HEK293 (cell line): ENCODE results near the gene WASF3.

Source experiments
- CTCF ChIA-PET: fragments of 350-600 bp; formaldehyde crosslinking; extraction: SDS; loops from one replicate; lab custom pipeline; 2021; ENCODE audit warnings: antibody characterized with exemption; lab: Yijun Ruan, JAX
- POLR2A ChIA-PET: fragments of 300-600 bp; formaldehyde crosslinking; extraction: SDS; loops from one replicate; lab custom pipeline; 2020; ENCODE audit warnings: antibody characterized with exemption, inconsistent platforms; lab: Yijun Ruan, JAX
- H3K27ac ChIP-seq: fragments of 200-500 bp; sonication (Bioruptor generic); 2 replicates; pipeline ENCODE4 v1.5.1; 2014; ENCODE audit warnings: low read depth, low read length, control low read depth, inconsistent platforms; ENCODE audit errors: extremely low read depth
- H3K36me3 ChIP-seq, 2 experiments: fragments of 200-500 bp in 1 of 2; sonication (Bioruptor generic) in 1 of 2; 1 replicate in 1 of 2; 2 replicates in 1 of 2; pipeline ENCODE4 v1.5.1; 2014 to 2017; ENCODE audit warnings: inconsistent platforms in 2 of 2, low read length in 2 of 2; ENCODE audit not compliant: control insufficient read depth in 2 of 2, insufficient read depth in 1 of 2
- H3K4me1 ChIP-seq: fragments of 200-500 bp; sonication (Bioruptor generic); 2 replicates; pipeline ENCODE4 v1.5.1; 2014; ENCODE audit warnings: mild to moderate bottlenecking, low read length, inconsistent platforms; ENCODE audit not compliant: control insufficient read depth, insufficient read depth
- H3K4me3 ChIP-seq: 2 replicates; pipeline ENCODE4 v1.5.1; 2011; ENCODE audit warnings: low read depth, mild to moderate bottlenecking, control low read depth, low read length, moderate library complexity
- H3K9me3 ChIP-seq: fragments of 200-500 bp; sonication (Bioruptor generic); 2 replicates; pipeline ENCODE4 v1.5.1; 2014; ENCODE audit warnings: low read depth, low read length, inconsistent platforms; ENCODE audit not compliant: control insufficient read depth, insufficient read depth
- BCL11A ChIP-seq: fragments of 450-650 bp; formaldehyde crosslinking; IDR thresholded peaks from 2 replicates; pipeline ENCODE4 v1.5.1; 2016; ENCODE audit warnings: low read depth, missing biosample characterization, missing genetic modification characterization
- GLI4 ChIP-seq: fragments of 450-650 bp; formaldehyde crosslinking; IDR thresholded peaks from 2 replicates; pipeline ENCODE4 v1.5.1; 2016; ENCODE audit warnings: missing biosample characterization, missing genetic modification characterization
- HOXC10 ChIP-seq: sonication (generic); formaldehyde crosslinking; IDR thresholded peaks from 2 replicates; pipeline ENCODE4 v1.8.1; 2023; ENCODE audit warnings: mild to moderate bottlenecking, missing genetic modification reagents
- IKZF3 ChIP-seq: fragments of 450-650 bp; IDR thresholded peaks from 2 replicates; pipeline ENCODE4 v1.5.0; 2018; ENCODE audit warnings: missing biosample characterization, mild to moderate bottlenecking, missing genetic modification characterization, moderate library complexity
- INSM2 ChIP-seq: fragments of 450-650 bp; formaldehyde crosslinking; IDR thresholded peaks from 2 replicates; pipeline ENCODE4 v1.5.1; 2016; ENCODE audit warnings: missing biosample characterization, missing genetic modification characterization
- KLF10 ChIP-seq: fragments of 450-650 bp; IDR thresholded peaks from 2 replicates; pipeline ENCODE4 v1.5.1; 2018; ENCODE audit warnings: missing biosample characterization, mild to moderate bottlenecking, missing genetic modification characterization
- KLF17 ChIP-seq: fragments of 450-650 bp; formaldehyde crosslinking; IDR thresholded peaks from 2 replicates; pipeline ENCODE4 v1.5.1; 2016; ENCODE audit warnings: missing biosample characterization, missing genetic modification characterization
- KLF8 ChIP-seq: fragments of 450-650 bp; formaldehyde crosslinking; IDR thresholded peaks from 2 replicates; pipeline ENCODE4 v1.5.1; 2016; ENCODE audit warnings: missing biosample characterization, missing genetic modification characterization
- MYNN ChIP-seq: fragments of 450-650 bp; formaldehyde crosslinking; IDR thresholded peaks from 2 replicates; pipeline ENCODE4 v1.5.1; 2016; ENCODE audit warnings: missing biosample characterization, missing genetic modification characterization, borderline replicate concordance
- REPIN1 ChIP-seq: fragments of 450-650 bp; formaldehyde crosslinking; IDR thresholded peaks from 2 replicates; pipeline ENCODE4 v1.5.1; 2017; ENCODE audit warnings: missing biosample characterization, missing genetic modification characterization, low read depth
- SETDB1 ChIP-seq: IDR thresholded peaks from one replicate; pipeline ENCODE4 v1.6.1; 2017; ENCODE audit warnings: mild to moderate bottlenecking, low read length, moderate library complexity, mixed read lengths; ENCODE audit not compliant: insufficient read length
- ZBTB1 ChIP-seq: fragments of 450-650 bp; formaldehyde crosslinking; IDR thresholded peaks from 2 replicates; pipeline ENCODE4 v1.5.1; 2016; ENCODE audit warnings: missing biosample characterization, missing genetic modification characterization
- ZBTB21 ChIP-seq: fragments of 450-650 bp; formaldehyde crosslinking; IDR thresholded peaks from 2 replicates; pipeline ENCODE4 v1.5.1; 2017; ENCODE audit warnings: missing biosample characterization, missing genetic modification characterization
- ZFP3 ChIP-seq: fragments of 450-650 bp; formaldehyde crosslinking; IDR thresholded peaks from 2 replicates; pipeline ENCODE4 v1.5.1; 2016; ENCODE audit warnings: low read depth, missing biosample characterization, missing genetic modification characterization
- ZFP69B ChIP-seq: fragments of 450-650 bp; formaldehyde crosslinking; IDR thresholded peaks from 2 replicates; pipeline ENCODE4 v1.5.1; 2016; ENCODE audit warnings: missing biosample characterization, missing genetic modification characterization
- ZNF121 ChIP-seq: fragments of 450-650 bp; formaldehyde crosslinking; IDR thresholded peaks from 2 replicates; pipeline ENCODE4 v1.5.1; 2016; ENCODE audit warnings: missing biosample characterization, missing genetic modification characterization
- ZNF148 ChIP-seq: fragments of 450-650 bp; formaldehyde crosslinking; IDR thresholded peaks from 2 replicates; pipeline ENCODE4 v1.5.0; 2017; ENCODE audit warnings: missing biosample characterization, missing genetic modification characterization, borderline replicate concordance
- ZNF155 ChIP-seq: fragments of 450-650 bp; formaldehyde crosslinking; IDR thresholded peaks from 2 replicates; pipeline ENCODE4 v1.5.1; 2016; ENCODE audit warnings: missing biosample characterization, missing genetic modification characterization
- ZNF391 ChIP-seq: fragments of 450-650 bp; formaldehyde crosslinking; IDR thresholded peaks from 2 replicates; pipeline ENCODE4 v1.5.1; 2016; ENCODE audit warnings: low read depth, missing biosample characterization, missing genetic modification characterization, borderline replicate concordance
- ZNF548 ChIP-seq: fragments of 450-650 bp; formaldehyde crosslinking; IDR thresholded peaks from 2 replicates; pipeline ENCODE4 v1.5.1; 2016; ENCODE audit warnings: missing biosample characterization, missing genetic modification characterization
- ZNF555 ChIP-seq: fragments of 450-650 bp; formaldehyde crosslinking; conservative IDR thresholded peaks from 2 replicates; pipeline ENCODE4 v1.5.1; 2017; ENCODE audit warnings: missing biosample characterization, mild to moderate bottlenecking, missing genetic modification characterization, inconsistent platforms
- ZNF558 ChIP-seq: fragments of 450-650 bp; formaldehyde crosslinking; IDR thresholded peaks from 2 replicates; pipeline ENCODE4 v1.5.1; 2016; ENCODE audit warnings: missing biosample characterization, missing genetic modification characterization
- ZNF560 ChIP-seq: fragments of 450-650 bp; formaldehyde crosslinking; IDR thresholded peaks from 2 replicates; pipeline ENCODE4 v1.5.1; 2017; ENCODE audit warnings: missing biosample characterization, missing genetic modification characterization, borderline replicate concordance
- ZNF580 ChIP-seq: fragments of 450-650 bp; formaldehyde crosslinking; IDR thresholded peaks from 2 replicates; pipeline ENCODE4 v1.5.1; 2016; ENCODE audit warnings: missing biosample characterization, missing genetic modification characterization
- ZNF610 ChIP-seq: fragments of 450-650 bp; formaldehyde crosslinking; IDR thresholded peaks from 2 replicates; pipeline ENCODE4 v1.5.1; 2016; ENCODE audit warnings: missing biosample characterization, missing genetic modification characterization, borderline replicate concordance
- ZNF621 ChIP-seq: fragments of 450-650 bp; formaldehyde crosslinking; IDR thresholded peaks from 2 replicates; pipeline ENCODE4 v1.5.1; 2017; ENCODE audit warnings: missing biosample characterization, missing genetic modification characterization
- ZNF701 ChIP-seq: fragments of 450-650 bp; formaldehyde crosslinking; IDR thresholded peaks from 2 replicates; pipeline ENCODE4 v1.5.1; 2016; ENCODE audit warnings: missing biosample characterization, missing genetic modification characterization
- ZNF704 ChIP-seq: fragments of 450-650 bp; formaldehyde crosslinking; IDR thresholded peaks from 2 replicates; pipeline ENCODE4 v1.5.1; 2016; ENCODE audit warnings: missing biosample characterization, missing genetic modification characterization
- ZNF785 ChIP-seq: fragments of 450-650 bp; formaldehyde crosslinking; IDR thresholded peaks from 2 replicates; pipeline ENCODE4 v1.5.1; 2016; ENCODE audit warnings: missing biosample characterization, missing genetic modification characterization
- ZNF791 ChIP-seq: fragments of 450-650 bp; formaldehyde crosslinking; IDR thresholded peaks from 2 replicates; pipeline ENCODE4 v1.5.1; 2016; ENCODE audit warnings: missing biosample characterization, missing genetic modification characterization

The WASF3 gene

GRCh38 chr13:26664876-26665275, 107.4 kb downstream of the WASF3 start:
- H3K4me1 ChIP-seq, result no peaks in the 10 kb centered on the region
- H3K27ac ChIP-seq, result no peak overlapping the region
- H3K4me3 ChIP-seq, result no peak overlapping the region
- no peaks in the 10 kb centered on the region for H3K36me3 ChIP-seq
- POLR2A ChIA-PET, result no interaction called here
- no peak for TF ChIP-seq BCL11A (tag by site-specific recombination)
- TF ChIP-seq HOXC10 (CRISPR knock-in tag), result no peak
- no peak for TF ChIP-seq ZBTB1 (tag by site-specific recombination)
- TF ChIP-seq ZNF391 (tag by site-specific recombination), result no peak
- no peak for TF ChIP-seq GLI4 (tag by site-specific recombination)
- no peak for TF ChIP-seq KLF10
- no peak for TF ChIP-seq ZNF148 (tag by site-specific recombination)
- no peak for TF ChIP-seq ZFP3
- TF ChIP-seq ZNF704 (tag by site-specific recombination), result no peak
- no peak for TF ChIP-seq ZNF610 (tag by site-specific recombination)
- no peak for TF ChIP-seq ZNF548 (tag by site-specific recombination)
- no peak for TF ChIP-seq IKZF3
- TF ChIP-seq ZNF785 (tag by site-specific recombination), result no peak
- no peak for TF ChIP-seq ZNF560 (tag by site-specific recombination)
- TF ChIP-seq ZNF580 (tag by site-specific recombination), result no peak
- TF ChIP-seq ZBTB21 (tag by site-specific recombination), result no peak
- no peak for TF ChIP-seq ZNF555 (tag by site-specific recombination)
- no peak for TF ChIP-seq ZFP69B (tag by site-specific recombination)
- CTCF ChIA-PET, result no interaction called here
- H3K9me3 ChIP-seq, result no peaks in the 10 kb centered on the region

GRCh38 chr13:26668357-26669146, 111.1 kb downstream of the WASF3 start:
- Histone ChIP-seq H3K4me3 (no peak overlapping the region), H3K9me3 (no peaks in the 10 kb centered on the region), H3K4me1 (no peaks in the 10 kb centered on the region), H3K36me3 (no peaks in the 10 kb centered on the region), H3K27ac (no peak overlapping the region)
- ChIA-PET CTCF (no interaction called here), POLR2A (no interaction called here)
- no peak for TF ChIP-seq INSM2 (tag by site-specific recombination)
- TF ChIP-seq ZNF121 (tag by site-specific recombination), result no peak
- no peak for TF ChIP-seq GLI4 (tag by site-specific recombination)
- TF ChIP-seq REPIN1 (tag by site-specific recombination), result no peak
- no peak for TF ChIP-seq KLF17 (tag by site-specific recombination)
- no peak for TF ChIP-seq ZNF558 (tag by site-specific recombination)
- no peak for TF ChIP-seq KLF8
- no peak for TF ChIP-seq ZNF621 (tag by site-specific recombination)
- TF ChIP-seq KLF10, result no peak
- no peak for TF ChIP-seq SETDB1
- no peak for TF ChIP-seq MYNN (tag by site-specific recombination)
- no peak for TF ChIP-seq ZNF155 (tag by site-specific recombination)
- TF ChIP-seq ZNF701, result no peak
- TF ChIP-seq ZNF791, result no peak
